H1 (cell line): ENCODE data around the gene DAAM1. TPM values are rescaled to one million over a fixed set of nuclear protein-coding genes. Genes with fewer than 3 reads are reported as not detected.

ENCODE experiments used
- CBX8 ChIP-seq: fragments of 300-800, 300-1000 bp; sonication (generic); IDR thresholded peaks from 2 replicates; pipeline ENCODE4 v1.7.1; 2016; ENCODE audit warnings: low read depth, low read length, borderline replicate concordance
- GABPA ChIP-seq: IDR thresholded peaks from 2 replicates; pipeline ENCODE4 v1.6.1; 2011; ENCODE audit warnings: mild to moderate bottlenecking, low read length, moderate library complexity, borderline replicate concordance; ENCODE audit not compliant: insufficient read depth
- GTF2F1 ChIP-seq: IDR thresholded peaks from 2 replicates; pipeline ENCODE4 v1.6.1; 2012; ENCODE audit warnings: low read depth, low read length, improper control_type of control experiment, borderline replicate concordance
- polyA plus RNA-seq, 7 experiments: library from polyadenylated mRNA; depleted of rRNA in 3 of 7; stranded (reverse) in 5 of 7; unstranded in 2 of 7; fragments of >200 nt in 5 of 7; fragments of 200-250 nt in 2 of 7; gene quantifications; 1 replicate in 5 of 7; 2 replicates in 1 of 7; 4 replicates in 1 of 7; pipeline versions ENCODE4 v1.2.1 to v1.2.3, GENCODE V29; 2011 to 2013; ENCODE audit warnings: missing spikeins in 2 of 7, mixed read lengths in 2 of 7
- total RNA-seq: library from RNA; stranded (reverse); fragmentation: NEBNext Ultra II Directional; extraction: Animal tissue kit (Norgen Biotek cat#: 25700); gene quantifications from 2 replicates; pipeline ENCODE4 v1.2.1, GENCODE V29; 2021
- TF ChIP-seq, protein P1 (sequence below): fragments of 300-600 bp; sonication (generic); IDR thresholded peaks from 2 replicates; pipeline ENCODE4 v1.7.1; 2012; ENCODE audit warnings: low read length, moderate library complexity, mild to moderate bottlenecking, inconsistent platforms; ENCODE audit not compliant: insufficient replicate concordance
- TF ChIP-seq, protein P2 (sequence below): IDR thresholded peaks from 2 replicates; pipeline ENCODE4 v1.6.1; 2012; ENCODE audit warnings: inconsistent platforms
- TF ChIP-seq, protein P3 (sequence below): IDR thresholded peaks from 2 replicates; pipeline ENCODE4 v1.6.1; 2012; ENCODE audit warnings: inconsistent platforms

The DAAM1 gene
- total and polyA plus RNA-seq, 2 of the 8 experiments (the other 6 are each of a cell fraction or from before 2014, with no cell fraction given): 5.0 to 44.9 TPM

DNA sequence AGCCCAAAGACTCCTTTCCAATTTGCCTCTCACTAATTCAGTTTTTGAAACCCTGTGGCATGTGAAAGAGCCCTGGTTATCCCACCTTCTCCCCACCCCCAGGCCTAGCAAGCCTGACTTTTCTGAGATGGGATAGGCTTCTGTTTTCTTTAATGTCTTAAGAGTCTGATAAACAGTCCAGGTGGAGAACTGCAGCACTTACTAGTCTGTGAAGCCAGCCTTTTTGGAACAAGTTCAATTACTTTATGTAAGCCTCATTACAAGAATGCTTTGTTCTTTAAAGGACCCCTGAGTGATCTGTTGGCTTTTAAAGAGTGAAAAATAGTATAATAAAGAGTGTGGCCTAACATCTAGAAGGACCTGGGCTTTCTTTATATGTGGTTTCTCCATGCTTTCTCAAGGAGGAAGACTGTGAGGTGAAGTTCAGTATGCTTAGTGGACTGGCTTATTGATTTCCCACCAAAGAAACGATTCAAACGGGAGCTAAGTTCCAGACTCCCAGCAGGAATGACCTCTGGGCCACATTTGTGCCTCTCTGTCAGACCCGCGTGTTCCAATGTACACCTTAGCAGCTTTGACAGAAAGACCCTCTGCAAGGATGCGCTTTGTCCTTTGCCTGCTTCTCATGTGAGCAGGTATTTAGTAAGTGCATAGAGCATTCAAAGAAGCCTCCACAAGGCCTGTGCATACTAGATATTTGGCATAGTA lies 129.5 kb downstream of the DAAM1 start (continued):
- TF ChIP-seq, protein P1, sequence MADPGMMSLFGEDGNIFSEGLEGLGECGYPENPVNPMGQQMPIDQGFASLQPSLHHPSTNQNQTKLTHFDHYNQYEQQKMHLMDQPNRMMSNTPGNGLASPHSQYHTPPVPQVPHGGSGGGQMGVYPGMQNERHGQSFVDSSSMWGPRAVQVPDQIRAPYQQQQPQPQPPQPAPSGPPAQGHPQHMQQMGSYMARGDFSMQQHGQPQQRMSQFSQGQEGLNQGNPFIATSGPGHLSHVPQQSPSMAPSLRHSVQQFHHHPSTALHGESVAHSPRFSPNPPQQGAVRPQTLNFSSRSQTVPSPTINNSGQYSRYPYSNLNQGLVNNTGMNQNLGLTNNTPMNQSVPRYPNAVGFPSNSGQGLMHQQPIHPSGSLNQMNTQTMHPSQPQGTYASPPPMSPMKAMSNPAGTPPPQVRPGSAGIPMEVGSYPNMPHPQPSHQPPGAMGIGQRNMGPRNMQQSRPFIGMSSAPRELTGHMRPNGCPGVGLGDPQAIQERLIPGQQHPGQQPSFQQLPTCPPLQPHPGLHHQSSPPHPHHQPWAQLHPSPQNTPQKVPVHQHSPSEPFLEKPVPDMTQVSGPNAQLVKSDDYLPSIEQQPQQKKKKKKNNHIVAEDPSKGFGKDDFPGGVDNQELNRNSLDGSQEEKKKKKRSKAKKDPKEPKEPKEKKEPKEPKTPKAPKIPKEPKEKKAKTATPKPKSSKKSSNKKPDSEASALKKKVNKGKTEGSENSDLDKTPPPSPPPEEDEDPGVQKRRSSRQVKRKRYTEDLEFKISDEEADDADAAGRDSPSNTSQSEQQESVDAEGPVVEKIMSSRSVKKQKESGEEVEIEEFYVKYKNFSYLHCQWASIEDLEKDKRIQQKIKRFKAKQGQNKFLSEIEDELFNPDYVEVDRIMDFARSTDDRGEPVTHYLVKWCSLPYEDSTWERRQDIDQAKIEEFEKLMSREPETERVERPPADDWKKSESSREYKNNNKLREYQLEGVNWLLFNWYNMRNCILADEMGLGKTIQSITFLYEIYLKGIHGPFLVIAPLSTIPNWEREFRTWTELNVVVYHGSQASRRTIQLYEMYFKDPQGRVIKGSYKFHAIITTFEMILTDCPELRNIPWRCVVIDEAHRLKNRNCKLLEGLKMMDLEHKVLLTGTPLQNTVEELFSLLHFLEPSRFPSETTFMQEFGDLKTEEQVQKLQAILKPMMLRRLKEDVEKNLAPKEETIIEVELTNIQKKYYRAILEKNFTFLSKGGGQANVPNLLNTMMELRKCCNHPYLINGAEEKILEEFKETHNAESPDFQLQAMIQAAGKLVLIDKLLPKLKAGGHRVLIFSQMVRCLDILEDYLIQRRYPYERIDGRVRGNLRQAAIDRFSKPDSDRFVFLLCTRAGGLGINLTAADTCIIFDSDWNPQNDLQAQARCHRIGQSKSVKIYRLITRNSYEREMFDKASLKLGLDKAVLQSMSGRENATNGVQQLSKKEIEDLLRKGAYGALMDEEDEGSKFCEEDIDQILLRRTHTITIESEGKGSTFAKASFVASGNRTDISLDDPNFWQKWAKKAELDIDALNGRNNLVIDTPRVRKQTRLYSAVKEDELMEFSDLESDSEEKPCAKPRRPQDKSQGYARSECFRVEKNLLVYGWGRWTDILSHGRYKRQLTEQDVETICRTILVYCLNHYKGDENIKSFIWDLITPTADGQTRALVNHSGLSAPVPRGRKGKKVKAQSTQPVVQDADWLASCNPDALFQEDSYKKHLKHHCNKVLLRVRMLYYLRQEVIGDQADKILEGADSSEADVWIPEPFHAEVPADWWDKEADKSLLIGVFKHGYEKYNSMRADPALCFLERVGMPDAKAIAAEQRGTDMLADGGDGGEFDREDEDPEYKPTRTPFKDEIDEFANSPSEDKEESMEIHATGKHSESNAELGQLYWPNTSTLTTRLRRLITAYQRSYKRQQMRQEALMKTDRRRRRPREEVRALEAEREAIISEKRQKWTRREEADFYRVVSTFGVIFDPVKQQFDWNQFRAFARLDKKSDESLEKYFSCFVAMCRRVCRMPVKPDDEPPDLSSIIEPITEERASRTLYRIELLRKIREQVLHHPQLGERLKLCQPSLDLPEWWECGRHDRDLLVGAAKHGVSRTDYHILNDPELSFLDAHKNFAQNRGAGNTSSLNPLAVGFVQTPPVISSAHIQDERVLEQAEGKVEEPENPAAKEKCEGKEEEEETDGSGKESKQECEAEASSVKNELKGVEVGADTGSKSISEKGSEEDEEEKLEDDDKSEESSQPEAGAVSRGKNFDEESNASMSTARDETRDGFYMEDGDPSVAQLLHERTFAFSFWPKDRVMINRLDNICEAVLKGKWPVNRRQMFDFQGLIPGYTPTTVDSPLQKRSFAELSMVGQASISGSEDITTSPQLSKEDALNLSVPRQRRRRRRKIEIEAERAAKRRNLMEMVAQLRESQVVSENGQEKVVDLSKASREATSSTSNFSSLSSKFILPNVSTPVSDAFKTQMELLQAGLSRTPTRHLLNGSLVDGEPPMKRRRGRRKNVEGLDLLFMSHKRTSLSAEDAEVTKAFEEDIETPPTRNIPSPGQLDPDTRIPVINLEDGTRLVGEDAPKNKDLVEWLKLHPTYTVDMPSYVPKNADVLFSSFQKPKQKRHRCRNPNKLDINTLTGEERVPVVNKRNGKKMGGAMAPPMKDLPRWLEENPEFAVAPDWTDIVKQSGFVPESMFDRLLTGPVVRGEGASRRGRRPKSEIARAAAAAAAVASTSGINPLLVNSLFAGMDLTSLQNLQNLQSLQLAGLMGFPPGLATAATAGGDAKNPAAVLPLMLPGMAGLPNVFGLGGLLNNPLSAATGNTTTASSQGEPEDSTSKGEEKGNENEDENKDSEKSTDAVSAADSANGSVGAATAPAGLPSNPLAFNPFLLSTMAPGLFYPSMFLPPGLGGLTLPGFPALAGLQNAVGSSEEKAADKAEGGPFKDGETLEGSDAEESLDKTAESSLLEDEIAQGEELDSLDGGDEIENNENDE: no peak
- TF ChIP-seq GABPA (no peak), CBX8 (no peak), GTF2F1 (no peak)
- TF ChIP-seq, protein P2, sequence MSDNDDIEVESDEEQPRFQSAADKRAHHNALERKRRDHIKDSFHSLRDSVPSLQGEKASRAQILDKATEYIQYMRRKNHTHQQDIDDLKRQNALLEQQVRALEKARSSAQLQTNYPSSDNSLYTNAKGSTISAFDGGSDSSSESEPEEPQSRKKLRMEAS: no peak
- TF ChIP-seq, protein P3, sequence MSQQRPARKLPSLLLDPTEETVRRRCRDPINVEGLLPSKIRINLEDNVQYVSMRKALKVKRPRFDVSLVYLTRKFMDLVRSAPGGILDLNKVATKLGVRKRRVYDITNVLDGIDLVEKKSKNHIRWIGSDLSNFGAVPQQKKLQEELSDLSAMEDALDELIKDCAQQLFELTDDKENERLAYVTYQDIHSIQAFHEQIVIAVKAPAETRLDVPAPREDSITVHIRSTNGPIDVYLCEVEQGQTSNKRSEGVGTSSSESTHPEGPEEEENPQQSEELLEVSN: no peak
